Measurements from ENCODE around the gene RNF115. TPM values are rescaled to one million over a fixed set of nuclear protein-coding genes. Genes with fewer than 3 reads are reported as not detected.

Gene RNF115
- total RNA-seq, 5 donors from 2014 or later (not counting 1 experiment from before 2014, with no cell fraction given), result 12.0 to 17.5 (median 13.4) TPM

DNA sequence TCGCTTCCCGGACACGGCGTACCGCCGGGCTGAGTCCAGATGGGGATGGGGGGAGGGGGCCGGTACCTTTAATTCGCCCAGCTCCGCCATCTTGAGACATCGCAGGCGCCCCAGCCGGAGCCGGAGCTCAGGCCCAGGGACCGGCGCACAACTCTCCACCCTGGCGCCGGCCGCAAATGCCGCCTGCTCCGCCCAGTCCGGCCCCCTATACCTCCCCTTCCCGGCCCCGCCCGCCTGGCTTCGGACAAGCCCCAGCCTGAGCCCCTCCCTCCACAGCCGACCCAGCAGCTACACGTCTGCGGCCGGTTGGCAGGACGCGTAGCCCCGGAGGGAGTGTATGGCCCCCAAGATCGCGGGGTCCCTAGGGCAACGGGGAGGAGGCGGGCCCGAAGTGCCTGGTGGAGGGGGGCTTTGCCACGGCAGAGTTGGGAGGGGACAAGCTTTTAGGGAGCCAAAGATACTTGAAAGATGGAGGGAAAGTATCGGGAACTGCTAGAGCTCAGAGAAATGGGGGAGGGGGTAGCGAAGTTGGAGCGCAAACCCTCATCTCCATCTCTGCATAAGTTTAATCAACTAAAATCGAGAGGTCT is 35.1 kb upstream of the RNF115 start, which contains the start of gene PIAS3:
PIAS3 (minus strand) TSS at position 181 of the 590 bp plus-strand sequence; CDS start at position 90, 91 bp downstream.
- no peaks in the 10 kb centered on the region for H3K27me3 ChIP-seq (replicated peaks in 1 of 2; ENCODE audit: control insufficient read depth in 2 of 2, extremely low read depth in 1 of 2, insufficient read depth in 2 of 2, low read length in 1 of 2)
- H3K36me3 ChIP-seq (ENCODE audit: control insufficient read depth in 2 of 2, extremely low read depth in 1 of 2, insufficient read depth in 1 of 2, low read length in 1 of 2), result peaks cover 10 to 22% of the 10 kb centered on the region in 2 donors
- WGBS (ENCODE audit: insufficient coverage), result 0% methylated on average over 25 of the region's 42 CpGs
- H3K27ac ChIP-seq (ENCODE audit: low read length), result peak within 1 kb of the TSS; percentile 63
- H3K27ac Mint-ChIP-seq, result peak within 1 kb of the TSS; percentile 84 to 90
- DNase-seq, result peak; percentile 56 to 85 (median 73)
- peaks cover 19% of the 10 kb centered on the region for H3K36me3 Mint-ChIP-seq
- peaks cover 12 to 19% (median 18%) of the 10 kb centered on the region in 3 donors for H3K4me1 Mint-ChIP-seq
- no peaks in the 10 kb centered on the region for H3K9me3 Mint-ChIP-seq
- peaks cover 2 to 21% of the 10 kb centered on the region in 2 experiments for H3K4me1 ChIP-seq (ENCODE audit: control insufficient read depth in 1 of 2, extremely low read depth in 1 of 2, insufficient read depth in 2 of 2, low read length in 2 of 2)
- H3K4me3 Mint-ChIP-seq, result peak within 1 kb of the TSS; percentile 92 to 96 (median 94)
- H3K9me3 ChIP-seq, result no peaks in the 10 kb centered on the region
- ChIA-PET POLR2A (interaction anchor here (0.5 to 2.2 kb wide), 9 partner anchors 12 to 193 kb away, joined by 3 to 9 read pairs (median 4); partner anchors contain the start of genes PEX11B (in 2 of the 2), LIX1L (in 1 of the 2), NUDT17 (in 1 of the 2) and RBM8A (in 1 of the 2)), CTCF (interaction anchor here (0.5 to 5.0 kb wide), 18 partner anchors 10 to 152 kb away, joined by 3 to 52 read pairs (median 3); partner anchors contain the start of genes NUDT17 (in 2 of the 2), ANKRD35 (in 1 of the 2) and LIX1L (in 1 of the 2))
- peak; percentile 86 to 89 (median 87) for ATAC-seq (replicated peaks in 1 of 4)
- no peaks in the 10 kb centered on the region for H3K27me3 Mint-ChIP-seq
- peak within 1 kb of the TSS; percentile 93 to 96 for H3K4me3 ChIP-seq (ENCODE audit: control insufficient read depth in 1 of 2, extremely low read depth in 1 of 2, low read length in 1 of 2)

DNA sequence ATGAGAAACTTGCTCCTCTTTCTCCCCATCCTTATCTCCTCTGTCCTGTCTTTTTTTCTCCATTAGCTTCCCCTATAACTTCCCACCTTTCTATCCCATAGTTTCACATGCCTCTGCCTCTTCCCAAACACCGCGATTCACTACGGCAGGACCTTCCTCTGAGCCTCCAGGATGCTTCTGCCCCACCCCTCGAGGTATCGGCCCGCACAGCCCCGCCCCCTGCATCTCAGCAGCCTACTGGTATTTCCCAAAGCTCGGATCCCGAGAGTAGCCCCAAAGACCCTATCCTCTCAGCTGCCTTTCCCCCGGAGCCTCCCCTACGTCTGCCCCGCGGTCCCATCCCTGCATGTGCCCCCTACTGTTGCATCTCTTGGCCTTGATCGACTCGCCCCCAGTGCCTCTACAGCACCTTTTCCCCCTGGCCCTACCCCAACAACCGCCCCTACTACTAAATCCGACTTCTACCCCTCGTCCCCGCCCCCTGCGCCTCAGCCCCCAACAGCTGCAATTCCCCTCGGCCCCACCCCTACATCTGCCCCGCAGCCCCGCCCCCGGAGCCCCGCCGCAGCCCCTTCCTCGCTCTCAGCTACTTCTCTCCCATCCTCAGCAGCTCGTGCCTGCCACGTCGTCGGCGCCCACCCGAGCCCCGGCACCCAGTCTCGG is 34.5 kb upstream of the RNF115 start:
- H3K4me3 Mint-ChIP-seq, result peak overlapping the region; percentile 92 to 96 (median 94)
- Histone ChIP-seq H3K27me3 (replicated peaks in 1 of 2; ENCODE audit: control insufficient read depth in 2 of 2, extremely low read depth in 1 of 2, insufficient read depth in 2 of 2, low read length in 1 of 2) (no peaks in the 10 kb centered on the region), H3K36me3 (ENCODE audit: control insufficient read depth in 2 of 2, extremely low read depth in 1 of 2, insufficient read depth in 1 of 2, low read length in 1 of 2) (peaks cover 10 to 28% of the 10 kb centered on the region in 2 donors), H3K27ac (ENCODE audit: low read length) (peak overlapping the region; percentile 63), H3K9me3 (no peaks in the 10 kb centered on the region), H3K4me3 (ENCODE audit: control insufficient read depth in 1 of 2, extremely low read depth in 1 of 2, low read length in 1 of 2) (peak overlapping the region; percentile 93 to 96), H3K4me1 (ENCODE audit: control insufficient read depth in 1 of 2, extremely low read depth in 1 of 2, insufficient read depth in 2 of 2, low read length in 2 of 2) (peaks cover 2 to 21% of the 10 kb centered on the region in 2 experiments)
- CTCF ChIA-PET, result interaction anchor here (0.6 to 5.0 kb wide), 14 partner anchors 10 to 121 kb away, joined by 3 to 52 read pairs (median 3); partner anchors contain the start of genes NUDT17 (in 2 of the 2), ANKRD35 (in 1 of the 2) and LIX1L (in 1 of the 2)
- H3K9me3 Mint-ChIP-seq, result no peaks in the 10 kb centered on the region
- H3K27ac Mint-ChIP-seq, result peak overlapping the region; percentile 75 to 90
- ATAC-seq (replicated peaks in 1 of 4) (peak; percentile 44 to 68 (median 53)), DNase-seq (peak in 25 of 35 experiments; percentile 13 to 75 (median 54))
- H3K4me1 Mint-ChIP-seq, result peaks cover 12 to 19% (median 18%) of the 10 kb centered on the region in 3 donors
- H3K27me3 Mint-ChIP-seq, result no peaks in the 10 kb centered on the region
- POLR2A ChIA-PET, result interaction anchor here (0.5 to 2.2 kb wide), 8 partner anchors 11 to 193 kb away, joined by 3 to 9 read pairs (median 4); partner anchors contain the start of genes PEX11B (in 2 of the 2), NUDT17 (in 1 of the 2) and RBM8A (in 1 of the 2)
- WGBS (ENCODE audit: insufficient coverage), result 2% methylated on average over 19 of the region's 35 CpGs
- H3K36me3 Mint-ChIP-seq, result peaks cover 24% of the 10 kb centered on the region

DNA sequence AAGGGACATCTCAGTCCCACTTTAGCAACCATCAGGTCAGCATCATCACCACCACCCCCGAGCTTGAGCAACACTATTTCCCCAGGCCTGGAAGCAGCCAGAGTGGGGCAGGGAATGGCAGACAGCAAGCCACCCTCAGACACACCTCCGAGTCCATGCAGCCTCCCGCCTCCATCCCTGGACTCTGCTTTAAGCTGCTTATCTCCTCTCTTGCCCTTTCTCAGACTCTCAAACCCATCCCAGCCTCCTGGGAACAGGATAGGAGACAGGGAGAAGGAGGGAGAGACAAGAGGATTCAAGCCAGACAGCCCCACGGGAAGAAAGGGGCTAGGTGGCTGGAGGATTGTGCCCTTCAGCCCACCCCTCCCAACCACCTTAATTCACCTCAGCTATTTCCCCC is 33.3 kb upstream of the RNF115 start:
- Mint-ChIP-seq H3K27me3 (no peaks in the 10 kb centered on the region), H3K4me3 (peak overlapping the region; percentile 9 to 92 (median 18)), H3K27ac (peak overlapping the region in 1 of 2 donors; percentile 90), H3K9me3 (no peaks in the 10 kb centered on the region), H3K36me3 (peaks cover 29% of the 10 kb centered on the region), H3K4me1 (peaks cover 12 to 19% (median 18%) of the 10 kb centered on the region in 3 donors)
- 100% methylated on average over 1 of the region's 4 CpGs for WGBS (ENCODE audit: insufficient coverage)
- POLR2A ChIA-PET, result interaction anchor here in 1 of 2 donors (0.6 to 2.2 kb wide), 4 partner anchors 28 to 70 kb away, joined by 3 to 9 read pairs (median 5); partner anchors contain the start of genes ANKRD35, PEX11B and RBM8A
- H3K36me3 ChIP-seq (ENCODE audit: control insufficient read depth in 2 of 2, extremely low read depth in 1 of 2, insufficient read depth in 1 of 2, low read length in 1 of 2), result peaks cover 10 to 37% of the 10 kb centered on the region in 2 donors
- H3K27ac ChIP-seq (ENCODE audit: low read length), result no peak overlapping the region
- no peaks in the 10 kb centered on the region for H3K27me3 ChIP-seq (replicated peaks in 1 of 2; ENCODE audit: control insufficient read depth in 2 of 2, extremely low read depth in 1 of 2, insufficient read depth in 2 of 2, low read length in 1 of 2)
- no peak overlapping the region for H3K4me3 ChIP-seq (ENCODE audit: control insufficient read depth in 1 of 2, extremely low read depth in 1 of 2, low read length in 1 of 2)
- ATAC-seq (replicated peaks in 1 of 4) (no peak), DNase-seq (no peak)
- H3K4me1 ChIP-seq (ENCODE audit: control insufficient read depth in 1 of 2, extremely low read depth in 1 of 2, insufficient read depth in 2 of 2, low read length in 2 of 2), result peaks cover 2 to 21% of the 10 kb centered on the region in 2 experiments
- CTCF ChIA-PET, result interaction anchor here (4.7 to 5.0 kb wide), 2 partner anchors 12 kb away, joined by 33 to 52 read pairs; partner anchors contain the start of gene NUDT17 (in 2 of the 2)
- H3K9me3 ChIP-seq, result no peaks in the 10 kb centered on the region

DNA sequence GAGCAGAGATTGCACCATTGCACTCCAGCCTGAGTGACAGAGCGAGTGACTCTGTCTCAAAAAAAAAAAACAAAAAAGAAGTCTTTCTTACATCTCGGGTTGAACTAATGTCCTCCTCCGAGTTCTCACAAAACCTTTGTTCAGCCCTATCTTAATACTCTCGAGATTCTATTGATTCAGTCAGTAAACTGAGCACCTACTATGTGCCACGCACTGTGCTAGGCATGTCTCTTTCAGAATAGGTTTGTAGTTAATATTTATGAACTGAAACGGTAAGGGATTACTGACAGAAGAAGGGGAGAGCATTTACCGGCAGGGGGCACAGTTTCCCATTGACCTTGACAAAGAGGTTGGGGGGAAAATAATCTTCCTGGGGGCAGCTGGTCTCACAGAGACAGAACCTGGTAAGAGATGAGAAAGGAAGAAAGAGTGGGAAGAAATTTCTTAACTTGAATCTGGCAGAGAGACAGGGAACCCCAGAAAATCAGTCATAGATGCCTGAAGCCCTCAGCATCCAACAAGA is 31.6 kb upstream of the RNF115 start:
- Mint-ChIP-seq H3K36me3 (peaks cover 40% of the 10 kb centered on the region), H3K4me3 (no peak overlapping the region), H3K9me3 (no peaks in the 10 kb centered on the region), H3K4me1 (peaks cover 12 to 19% (median 18%) of the 10 kb centered on the region in 3 donors), H3K27ac (no peak overlapping the region), H3K27me3 (no peaks in the 10 kb centered on the region)
- no peak for DNase-seq
- ATAC-seq (replicated peaks in 1 of 4), result no peak
- Histone ChIP-seq H3K4me3 (ENCODE audit: control insufficient read depth in 1 of 2, extremely low read depth in 1 of 2, low read length in 1 of 2) (no peak overlapping the region), H3K4me1 (ENCODE audit: control insufficient read depth in 1 of 2, extremely low read depth in 1 of 2, insufficient read depth in 2 of 2, low read length in 2 of 2) (peaks cover 2 to 21% of the 10 kb centered on the region in 2 experiments), H3K27me3 (replicated peaks in 1 of 2; ENCODE audit: control insufficient read depth in 2 of 2, extremely low read depth in 1 of 2, insufficient read depth in 2 of 2, low read length in 1 of 2) (no peaks in the 10 kb centered on the region), H3K36me3 (ENCODE audit: control insufficient read depth in 2 of 2, extremely low read depth in 1 of 2, insufficient read depth in 1 of 2, low read length in 1 of 2) (peaks cover 10 to 44% of the 10 kb centered on the region in 2 donors), H3K27ac (ENCODE audit: low read length) (no peak overlapping the region), H3K9me3 (no peaks in the 10 kb centered on the region)
- 93% methylated on average over 3 of the region's 7 CpGs for WGBS (ENCODE audit: insufficient coverage)
- ChIA-PET CTCF (no interaction called here), POLR2A (no interaction called here)

DNA sequence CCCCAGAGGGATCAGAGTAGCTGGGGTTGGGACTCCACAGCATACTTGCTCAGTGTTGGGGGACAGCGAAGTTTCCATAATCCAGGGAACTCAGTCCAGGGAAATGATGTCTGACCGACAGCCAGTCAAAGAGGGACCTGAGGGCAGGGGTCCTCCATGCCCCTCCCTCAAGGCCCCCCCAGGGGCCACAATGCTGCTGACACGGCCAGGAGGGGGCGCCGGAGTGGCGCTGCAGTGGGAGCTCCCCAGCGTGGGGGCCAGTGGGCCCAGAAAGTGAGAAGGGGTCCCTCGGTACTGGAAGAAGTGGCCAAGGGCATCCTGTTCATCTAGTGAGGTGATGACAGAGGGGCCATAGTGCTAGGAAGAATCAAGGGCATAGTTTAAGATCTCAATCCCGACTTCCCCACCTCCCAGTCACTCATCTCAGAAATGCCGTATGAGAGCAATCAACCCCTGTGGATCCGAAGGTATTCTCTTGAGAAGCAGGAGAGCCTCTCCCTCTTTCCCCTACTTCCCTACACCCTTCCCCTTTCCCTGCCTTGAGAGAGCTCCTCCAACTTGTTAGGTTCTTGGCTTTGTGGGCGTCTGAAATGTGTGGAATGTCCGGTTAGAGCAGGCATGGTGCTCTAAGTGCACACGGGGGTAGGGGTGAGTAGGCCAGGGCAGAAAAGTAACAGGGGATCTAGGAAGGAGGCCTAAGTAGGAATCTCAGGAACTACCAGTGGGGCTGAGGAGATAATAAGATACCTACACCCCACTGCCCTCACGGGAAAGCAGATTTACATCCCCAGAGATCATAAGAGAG is 25.7 kb upstream of the RNF115 start:
- H3K9me3 ChIP-seq, result no peaks in the 10 kb centered on the region
- peaks cover 7 to 19% of the 10 kb centered on the region in 2 experiments for H3K4me1 ChIP-seq (ENCODE audit: control insufficient read depth in 1 of 2, extremely low read depth in 1 of 2, insufficient read depth in 2 of 2, low read length in 2 of 2)
- ATAC-seq (replicated peaks in 1 of 4) (no peak), DNase-seq (peak in 2 of 35 experiments; percentile 8 to 19)
- peak overlapping the region; percentile 38 to 44 for H3K27ac Mint-ChIP-seq
- no peak overlapping the region for H3K4me3 ChIP-seq (ENCODE audit: control insufficient read depth in 1 of 2, extremely low read depth in 1 of 2, low read length in 1 of 2)
- no peak overlapping the region for H3K4me3 Mint-ChIP-seq
- peaks cover 31% of the 10 kb centered on the region for H3K36me3 Mint-ChIP-seq
- ChIA-PET POLR2A (interaction anchor here in 1 of 2 donors (1.0 kb wide), 1 partner anchor 58 kb away, joined by 10 read pairs; no protein-coding TSS in a partner anchor), CTCF (interaction anchor here (0.6 to 2.6 kb wide), 3 partner anchors 9 to 165 kb away, joined by 3 to 10 read pairs (median 3); partner anchors contain the start of gene PIAS3 (in 1 of the 2))
- peaks cover 8 to 42% of the 10 kb centered on the region in 2 donors for H3K36me3 ChIP-seq (ENCODE audit: control insufficient read depth in 2 of 2, extremely low read depth in 1 of 2, insufficient read depth in 1 of 2, low read length in 1 of 2)
- no peaks in the 10 kb centered on the region for H3K27me3 ChIP-seq (replicated peaks in 1 of 2; ENCODE audit: control insufficient read depth in 2 of 2, extremely low read depth in 1 of 2, insufficient read depth in 2 of 2, low read length in 1 of 2)
- H3K27me3 Mint-ChIP-seq, result no peaks in the 10 kb centered on the region
- peaks cover 7 to 14% (median 12%) of the 10 kb centered on the region in 3 donors for H3K4me1 Mint-ChIP-seq
- no peak overlapping the region for H3K27ac ChIP-seq (ENCODE audit: low read length)
- no peaks in the 10 kb centered on the region for H3K9me3 Mint-ChIP-seq
- WGBS (ENCODE audit: insufficient coverage), result 91% methylated on average over 7 of the region's 15 CpGs

Data from T-cell (primary cell).